ENCODE data around the gene MEIS2. TPM values are rescaled to one million over a fixed set of nuclear protein-coding genes. Genes with fewer than 3 reads are reported as not detected.

Gene MEIS2
- total RNA-seq, 1 donor from 2014 or later, result 35.6 TPM

DNA sequence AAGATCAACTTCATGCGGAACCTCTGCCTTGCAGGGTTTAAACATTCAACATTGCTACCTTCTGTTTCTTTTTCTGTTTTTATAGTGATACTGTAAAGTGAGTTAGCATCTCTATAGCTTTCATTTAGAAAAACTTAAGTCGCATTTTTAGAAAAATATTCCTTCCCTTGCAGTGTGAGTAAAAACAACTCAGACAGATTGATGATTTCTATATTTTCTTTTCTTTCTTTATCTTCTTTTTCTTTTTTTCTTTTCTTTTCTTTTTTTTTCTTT, 2.8 kb upstream of the MEIS2 start:
- Mint-ChIP-seq H3K27ac (ENCODE audit: unreplicated experiment) (no peak overlapping the region), H3K36me3 (ENCODE audit: low read depth, unreplicated experiment) (peaks cover 2% of the 10 kb centered on the region), H3K4me1 (ENCODE audit: low read depth, unreplicated experiment) (peaks cover 4% of the 10 kb centered on the region), H3K9me3 (ENCODE audit: unreplicated experiment) (no peaks in the 10 kb centered on the region), H3K27me3 (ENCODE audit: low read depth, unreplicated experiment) (peaks cover 50% of the 10 kb centered on the region), H3K4me3 (ENCODE audit: unreplicated experiment) (peak overlapping the region; percentile 99)
- H3K36me3 ChIP-seq (ENCODE audit: insufficient read depth, low read length), result no peaks in the 10 kb centered on the region
- peak overlapping the region; percentile 81 for H3K9ac ChIP-seq (ENCODE audit: low read length)
- H4K20me1 ChIP-seq (ENCODE audit: insufficient read depth, low read length), result peaks cover 17% of the 10 kb centered on the region
- no peaks in the 10 kb centered on the region for H3K9me3 ChIP-seq (ENCODE audit: insufficient read depth, low read depth, low read length)
- FAIRE-seq (no peak), DNase-seq (ENCODE audit: low read depth) (no peak)
- H3K4me2 ChIP-seq (ENCODE audit: low read length), result peak overlapping the region; percentile 99
- peaks cover 3% of the 10 kb centered on the region for H3K4me1 ChIP-seq (ENCODE audit: insufficient read depth, low read length)
- H2AFZ ChIP-seq (ENCODE audit: low read depth, low read length), result no peak overlapping the region
- peak overlapping the region; percentile 62 for H3K27ac ChIP-seq (ENCODE audit: low read depth, low read length)
- TF ChIP-seq, protein P1, sequence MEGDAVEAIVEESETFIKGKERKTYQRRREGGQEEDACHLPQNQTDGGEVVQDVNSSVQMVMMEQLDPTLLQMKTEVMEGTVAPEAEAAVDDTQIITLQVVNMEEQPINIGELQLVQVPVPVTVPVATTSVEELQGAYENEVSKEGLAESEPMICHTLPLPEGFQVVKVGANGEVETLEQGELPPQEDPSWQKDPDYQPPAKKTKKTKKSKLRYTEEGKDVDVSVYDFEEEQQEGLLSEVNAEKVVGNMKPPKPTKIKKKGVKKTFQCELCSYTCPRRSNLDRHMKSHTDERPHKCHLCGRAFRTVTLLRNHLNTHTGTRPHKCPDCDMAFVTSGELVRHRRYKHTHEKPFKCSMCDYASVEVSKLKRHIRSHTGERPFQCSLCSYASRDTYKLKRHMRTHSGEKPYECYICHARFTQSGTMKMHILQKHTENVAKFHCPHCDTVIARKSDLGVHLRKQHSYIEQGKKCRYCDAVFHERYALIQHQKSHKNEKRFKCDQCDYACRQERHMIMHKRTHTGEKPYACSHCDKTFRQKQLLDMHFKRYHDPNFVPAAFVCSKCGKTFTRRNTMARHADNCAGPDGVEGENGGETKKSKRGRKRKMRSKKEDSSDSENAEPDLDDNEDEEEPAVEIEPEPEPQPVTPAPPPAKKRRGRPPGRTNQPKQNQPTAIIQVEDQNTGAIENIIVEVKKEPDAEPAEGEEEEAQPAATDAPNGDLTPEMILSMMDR (IDR thresholded peaks at IDR 0.05; ENCODE audit: insufficient read depth, low read depth, low read length), result no peak
- TF ChIP-seq EZH2 (IDR thresholded peaks at IDR 0.05; ENCODE audit: insufficient read depth, low read length), result no peak
- peaks cover 64% of the 10 kb centered on the region for H3K79me2 ChIP-seq (ENCODE audit: insufficient read depth, low read length)
- peak overlapping the region; percentile 89 for H3K4me3 ChIP-seq (ENCODE audit: insufficient read depth, low read depth, low read length)
- H3K27me3 ChIP-seq (ENCODE audit: insufficient read depth, low read length), result peaks cover 34% of the 10 kb centered on the region

- TF ChIP-seq EZH2 (IDR thresholded peaks at IDR 0.05; ENCODE audit: insufficient read depth, low read length), result no peak
- TF ChIP-seq, protein P1 (IDR thresholded peaks at IDR 0.05; ENCODE audit: insufficient read depth, low read depth, low read length), result no peak
- Histone ChIP-seq H3K36me3 (ENCODE audit: insufficient read depth, low read length) (no peaks in the 10 kb centered on the region), H3K27me3 (ENCODE audit: insufficient read depth, low read length) (peaks cover 31% of the 10 kb centered on the region), H3K9me3 (ENCODE audit: insufficient read depth, low read depth, low read length) (no peaks in the 10 kb centered on the region), H3K9ac (ENCODE audit: low read length) (peak overlapping the region; percentile 81), H3K27ac (ENCODE audit: low read depth, low read length) (peak overlapping the region; percentile 62), H2AFZ (ENCODE audit: low read depth, low read length) (peak overlapping the region; percentile 30), H3K4me3 (ENCODE audit: insufficient read depth, low read depth, low read length) (peak overlapping the region; percentile 89), H3K4me2 (ENCODE audit: low read length) (peak overlapping the region; percentile 99), H4K20me1 (ENCODE audit: insufficient read depth, low read length) (peaks cover 19% of the 10 kb centered on the region), H3K79me2 (ENCODE audit: insufficient read depth, low read length) (peaks cover 65% of the 10 kb centered on the region), H3K4me1 (ENCODE audit: insufficient read depth, low read length) (peaks cover 3% of the 10 kb centered on the region)
- Mint-ChIP-seq H3K36me3 (ENCODE audit: low read depth, unreplicated experiment) (peaks cover 2% of the 10 kb centered on the region), H3K4me1 (ENCODE audit: low read depth, unreplicated experiment) (peaks cover 4% of the 10 kb centered on the region), H3K4me3 (ENCODE audit: unreplicated experiment) (peak overlapping the region; percentile 99), H3K27me3 (ENCODE audit: low read depth, unreplicated experiment) (peaks cover 44% of the 10 kb centered on the region), H3K9me3 (ENCODE audit: unreplicated experiment) (no peaks in the 10 kb centered on the region), H3K27ac (ENCODE audit: unreplicated experiment) (no peak overlapping the region)
- DNase-seq (ENCODE audit: low read depth), result no peak
- no peak for FAIRE-seq
These were observed 2.2 kb upstream of the MEIS2 start for GRCh38 chr15:37102305-37103162.

GRCh38 chr15:37101980-37102304, 1.6 kb upstream of the MEIS2 start:
- peak overlapping the region; percentile 79 for H2AFZ ChIP-seq (ENCODE audit: low read depth, low read length)
- no peaks in the 10 kb centered on the region for H3K36me3 ChIP-seq (ENCODE audit: insufficient read depth, low read length)
- H3K36me3 Mint-ChIP-seq (ENCODE audit: low read depth, unreplicated experiment), result peaks cover 2% of the 10 kb centered on the region
- H3K27ac Mint-ChIP-seq (ENCODE audit: unreplicated experiment), result peak overlapping the region; percentile 50
- H3K4me1 Mint-ChIP-seq (ENCODE audit: low read depth, unreplicated experiment), result peaks cover 4% of the 10 kb centered on the region
- peak overlapping the region; percentile 92 for H3K27ac ChIP-seq (ENCODE audit: low read depth, low read length)
- no peak for TF ChIP-seq EZH2 (IDR thresholded peaks at IDR 0.05; ENCODE audit: insufficient read depth, low read length)
- TF ChIP-seq, protein P1 (IDR thresholded peaks at IDR 0.05; ENCODE audit: insufficient read depth, low read depth, low read length), result no peak
- peaks cover 20% of the 10 kb centered on the region for H4K20me1 ChIP-seq (ENCODE audit: insufficient read depth, low read length)
- peaks cover 3% of the 10 kb centered on the region for H3K4me1 ChIP-seq (ENCODE audit: insufficient read depth, low read length)
- peak overlapping the region; percentile 89 for H3K4me3 ChIP-seq (ENCODE audit: insufficient read depth, low read depth, low read length)
- H3K27me3 Mint-ChIP-seq (ENCODE audit: low read depth, unreplicated experiment), result peaks cover 41% of the 10 kb centered on the region
- FAIRE-seq (no peak), DNase-seq (ENCODE audit: low read depth) (peak; percentile 74)
- peaks cover 25% of the 10 kb centered on the region for H3K27me3 ChIP-seq (ENCODE audit: insufficient read depth, low read length)
- peak overlapping the region; percentile 99 for H3K4me2 ChIP-seq (ENCODE audit: low read length)
- no peaks in the 10 kb centered on the region for H3K9me3 Mint-ChIP-seq (ENCODE audit: unreplicated experiment)
- H3K4me3 Mint-ChIP-seq (ENCODE audit: unreplicated experiment), result peak overlapping the region; percentile 99
- H3K9me3 ChIP-seq (ENCODE audit: insufficient read depth, low read depth, low read length), result no peaks in the 10 kb centered on the region
- H3K79me2 ChIP-seq (ENCODE audit: insufficient read depth, low read length), result peaks cover 71% of the 10 kb centered on the region
- H3K9ac ChIP-seq (ENCODE audit: low read length), result peak overlapping the region; percentile 96

All from astrocyte (in vitro differentiated cells and primary cell).